Breast epithelium (tissue), 4 donors: ENCODE results near the gene PPARD. TPM values are rescaled to one million over a fixed set of nuclear protein-coding genes. Genes with fewer than 3 reads are reported as not detected.

Source experiments
- DNase-seq, 2 donors: peaks; one replicate each; pipeline ENCODE4 v3.0.0-alpha.2; 2019; ENCODE audit warnings: low spot score in 2 of 2
- H3K27ac ChIP-seq, 2 donors: fragments of 200-600 bp; sonication (generic) in 1 of 2; one replicate each; pipeline ENCODE4 v1.5.1; 2016 to 2019; ENCODE audit warnings: mild to moderate bottlenecking in 1 of 2
- H3K27me3 ChIP-seq, 2 donors: fragments of 200-600 bp; sonication (generic) in 1 of 2; one replicate each; pipeline versions ENCODE4 v1.5.1 to v1.6.0; 2017 to 2019; ENCODE audit warnings: control low read depth in 1 of 2, mild to moderate bottlenecking in 1 of 2
- H3K36me3 ChIP-seq: fragments of 200-600 bp; one replicate; pipeline ENCODE4 v1.5.1; 2019
- H3K4me1 ChIP-seq, 2 donors: fragments of 200-600 bp; sonication (generic); one replicate each; pipeline ENCODE4 v1.5.1; 2016 to 2019; ENCODE audit warnings: control low read depth in 1 of 2
- H3K4me3 ChIP-seq, 3 donors: fragments of 200-600 bp; sonication (generic); 1 replicate in 2 of 3; 2 replicates in 1 of 3; pipeline ENCODE4 v1.5.1; 2016 to 2019; ENCODE audit warnings: mild to moderate bottlenecking in 3 of 3, moderate library complexity in 2 of 3
- H3K9me3 ChIP-seq, 2 donors: fragments of 200-600 bp; sonication (generic) in 1 of 2; one replicate each; pipeline ENCODE4 v1.5.1; 2016 to 2019; ENCODE audit warnings: control low read depth in 1 of 2
- CTCF ChIP-seq, 3 donors: fragments of 450-650 bp; IDR thresholded peaks; one replicate each; pipeline ENCODE4 v1.5.1; 2016 to 2017; ENCODE audit warnings: antibody characterized with exemption in 3 of 3, mild to moderate bottlenecking in 3 of 3, moderate library complexity in 3 of 3
- POLR2A ChIP-seq: fragments of 450-650 bp; IDR thresholded peaks from one replicate; pipeline ENCODE4 v1.6.1; 2016; ENCODE audit warnings: antibody characterized with exemption, mild to moderate bottlenecking, moderate library complexity
- POLR2AphosphoS5 ChIP-seq, 3 donors: sonication (generic); formaldehyde crosslinking; IDR thresholded peaks; one replicate each; pipeline ENCODE4 v1.6.1; 2017; ENCODE audit warnings: antibody characterized with exemption in 3 of 3
- intact Hi-C: fragments of 100-400 bp; cut with DNase I; formaldehyde crosslinking; loops from one replicate; pipeline ENCODE4 v1.15.1; 2023; ENCODE audit warnings: low total_unique reads
- total RNA-seq, 3 donors: library from RNA; depleted of rRNA; stranded (reverse); fragments of >200 nt; gene quantifications; one replicate each; pipeline ENCODE4 v1.1.0, GENCODE V29; 2016

The PPARD gene
- total RNA-seq, 3 donors from 2014 or later = 7.2 to 11.1 (median 10.7) TPM

DNA sequence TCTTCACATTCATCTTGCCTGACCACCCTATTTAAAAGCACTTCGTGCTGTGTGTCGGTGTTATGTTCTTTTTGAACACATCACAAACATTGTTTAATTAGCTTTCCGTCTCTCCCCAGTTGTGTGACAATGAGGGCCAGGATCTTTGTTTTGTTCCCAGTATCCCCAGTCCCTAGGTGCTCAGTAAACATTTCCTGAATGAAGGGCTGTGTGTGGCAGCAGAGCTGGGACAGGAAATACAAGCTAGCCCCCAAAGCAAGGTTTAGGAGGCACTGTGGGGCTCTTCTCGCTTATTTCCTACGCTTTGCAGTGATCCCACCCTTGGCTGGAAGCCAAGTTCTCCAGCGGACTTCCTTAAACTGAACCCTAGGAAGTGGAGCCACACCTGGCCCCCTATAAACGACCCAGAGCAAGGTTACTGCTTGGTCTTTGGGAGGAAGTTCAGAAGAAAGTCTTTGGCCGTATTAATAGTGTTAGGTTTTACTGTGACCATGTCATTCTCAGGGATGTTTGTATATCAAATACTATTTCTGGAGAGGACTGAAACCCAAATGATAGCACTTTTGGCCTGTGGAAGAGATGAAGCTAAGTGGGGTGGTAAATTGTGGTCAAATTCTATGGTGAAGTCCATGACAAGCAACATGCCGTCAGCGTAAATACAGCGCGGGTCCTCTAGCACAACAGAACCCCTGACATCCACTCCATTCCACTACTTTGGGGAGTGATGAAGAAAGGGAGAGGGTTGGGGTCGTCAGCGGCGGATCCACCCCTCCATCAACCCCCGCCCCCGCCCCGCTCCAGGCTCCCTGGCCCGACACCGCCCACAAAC lies 109.2 kb downstream of the PPARD start:
- no peaks in the 10 kb centered on the region for H3K9me3 ChIP-seq
- intact Hi-C loops = loop anchor here (5.0 kb wide), 1 partner anchor 104 kb away; no protein-coding TSS in a partner anchor
- H3K27me3 ChIP-seq = no peaks in the 10 kb centered on the region
- TF ChIP-seq CTCF (IDR thresholded peaks at IDR 0.05) = no peak
- no peak for TF ChIP-seq POLR2AphosphoS5 (IDR thresholded peaks at IDR 0.05)
- TF ChIP-seq POLR2A = no peak
- DNase-seq = no peak
- no peaks in the 10 kb centered on the region for H3K36me3 ChIP-seq
- H3K4me3 ChIP-seq = peak overlapping the region; percentile 59 to 73 (median 63)
- no peaks in the 10 kb centered on the region for H3K4me1 ChIP-seq
- H3K27ac ChIP-seq = peak overlapping the region; percentile 30 to 66

DNA sequence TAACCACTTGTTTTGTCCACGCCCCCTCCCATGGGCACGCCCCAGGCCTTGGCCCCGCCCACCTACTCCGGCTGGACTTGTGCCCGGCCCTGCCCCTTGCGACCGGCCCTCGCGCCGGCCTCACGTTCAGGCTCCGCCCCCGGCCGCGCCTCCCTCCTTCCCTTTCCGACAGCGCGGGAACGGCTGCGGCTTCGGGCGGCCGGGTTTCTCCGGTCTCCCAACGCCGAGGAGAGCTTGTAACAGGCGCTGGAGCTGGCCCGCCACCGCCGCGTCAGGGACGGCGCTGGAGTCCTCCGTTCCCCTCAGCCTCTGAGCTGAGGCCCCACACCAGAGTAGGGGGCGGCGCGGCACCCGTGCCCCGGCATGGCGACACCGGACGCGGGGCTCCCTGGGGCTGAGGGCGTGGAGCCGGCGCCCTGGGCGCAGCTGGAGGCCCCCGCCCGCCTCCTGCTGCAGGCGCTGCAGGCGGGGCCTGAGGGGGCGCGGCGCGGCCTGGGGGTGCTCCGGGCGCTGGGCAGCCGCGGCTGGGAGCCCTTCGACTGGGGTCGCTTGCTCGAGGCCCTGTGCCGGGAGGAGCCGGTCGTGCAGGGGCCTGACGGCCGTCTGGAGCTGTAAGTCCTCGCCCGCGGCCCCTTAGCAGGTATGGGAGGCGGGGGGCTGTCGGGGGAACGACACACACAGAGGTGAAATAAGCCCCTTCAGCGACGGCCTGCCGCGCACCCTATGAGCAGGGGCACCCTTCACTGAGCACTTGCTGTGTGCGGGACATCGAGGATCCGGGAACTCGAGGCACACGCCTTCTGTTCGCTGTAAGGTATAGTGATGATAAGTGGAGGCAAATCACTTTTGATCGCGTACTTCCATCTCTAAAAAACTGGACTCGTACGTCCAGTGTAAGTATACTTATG lies 110.1 kb downstream of the PPARD start, which contains the start of gene FANCE:
Gene FANCE, plus strand, starts transcription at position 156 of the 908 bp plus-strand sequence. Its CDS starts 208 bp downstream, at position 364.
- Histone ChIP-seq H3K27ac (peak within 1 kb of the TSS; percentile 30 to 66), H3K9me3 (no peaks in the 10 kb centered on the region)

GRCh38 chr6:35453236-35453635 lies 110.9 kb downstream of the PPARD start:
- TF ChIP-seq POLR2AphosphoS5 (IDR thresholded peaks at IDR 0.05) (no peak), POLR2A (no peak), CTCF (IDR thresholded peaks at IDR 0.05) (no peak)
- no peak for DNase-seq
- H3K27me3 ChIP-seq = no peaks in the 10 kb centered on the region
- no peaks in the 10 kb centered on the region for H3K9me3 ChIP-seq
- H3K4me1 ChIP-seq = no peaks in the 10 kb centered on the region
- no peaks in the 10 kb centered on the region for H3K36me3 ChIP-seq
- peak overlapping the region; percentile 25 to 82 for H3K27ac ChIP-seq
- intact Hi-C loops = loop anchor here (5.0 kb wide), 1 partner anchor 106 kb away; no protein-coding TSS in a partner anchor
- peak overlapping the region; percentile 59 to 73 (median 63) for H3K4me3 ChIP-seq

More for the DNA sequence above, 110.1 kb downstream of the PPARD start, which contains the start of gene FANCE:
- H3K4me1 ChIP-seq = no peaks in the 10 kb centered on the region
- no peak for TF ChIP-seq CTCF (IDR thresholded peaks at IDR 0.05)
- TF ChIP-seq POLR2AphosphoS5 (IDR thresholded peaks at IDR 0.05) = peak in 2 of 3 donors; percentile 52 to 63
- peak within 1 kb of the TSS; percentile 59 to 73 (median 63) for H3K4me3 ChIP-seq
- no peaks in the 10 kb centered on the region for H3K27me3 ChIP-seq
- intact Hi-C loops = loop anchor here (5.0 kb wide), 1 partner anchor 105 kb away; no protein-coding TSS in a partner anchor
- peak; percentile 89 to 96 for DNase-seq
- H3K36me3 ChIP-seq = no peaks in the 10 kb centered on the region

- intact Hi-C loops = loop anchor here (5.0 kb wide), 1 partner anchor 107 kb away; no protein-coding TSS in a partner anchor
- no peaks in the 10 kb centered on the region for H3K27me3 ChIP-seq
- H3K4me1 ChIP-seq = no peaks in the 10 kb centered on the region
- H3K9me3 ChIP-seq = no peaks in the 10 kb centered on the region
- H3K4me3 ChIP-seq = peak overlapping the region in 2 of 3 donors; percentile 15 to 73
- peak overlapping the region; percentile 33 to 82 for H3K27ac ChIP-seq
- no peak for TF ChIP-seq POLR2A
- TF ChIP-seq CTCF (IDR thresholded peaks at IDR 0.05) = no peak
- TF ChIP-seq POLR2AphosphoS5 (IDR thresholded peaks at IDR 0.05) = no peak
- no peaks in the 10 kb centered on the region for H3K36me3 ChIP-seq
- DNase-seq = no peak
Observed at GRCh38 chr6:35454391-35455110, 112.2 kb downstream of the PPARD start.
